ENCODE results near the gene FLYWCH2. TPM values are rescaled to one million over a fixed set of nuclear protein-coding genes. Genes with fewer than 3 reads are reported as not detected.

Gene FLYWCH2
- total RNA-seq, 1 donor from 2014 or later, result 22.2 TPM

DNA sequence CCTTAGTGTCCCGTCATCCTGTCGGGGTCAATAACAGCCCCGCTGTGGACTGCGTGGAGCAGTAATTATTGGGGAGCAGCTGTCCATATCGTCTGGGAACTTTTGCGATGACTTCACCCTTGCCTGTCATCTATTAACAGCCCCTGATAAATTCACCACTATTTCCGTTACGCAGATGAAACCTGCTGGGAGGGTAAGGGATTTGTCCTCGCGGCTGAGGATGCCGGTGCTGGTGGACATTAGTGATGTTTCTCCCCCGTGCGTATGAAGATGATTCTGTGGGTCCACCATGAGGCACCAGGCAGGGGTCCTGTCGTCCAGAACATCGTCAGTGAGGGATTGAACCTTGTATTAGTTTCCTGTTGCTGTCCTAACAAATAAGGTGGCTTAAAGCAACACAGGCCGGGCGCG, 1.0 kb downstream of the FLYWCH2 start:
- peaks cover 11% of the 10 kb centered on the region for H3K4me1 Mint-ChIP-seq
- H3K27ac Mint-ChIP-seq, result peak overlapping the region; percentile 78
- peak overlapping the region; percentile 94 for H3K4me3 Mint-ChIP-seq
- intact Hi-C loops (cut with micrococcal nuclease), result loop anchor here (5.0 kb wide), 1 partner anchor 78 kb away; the partner anchor contains the start of gene KREMEN2
- H3K27me3 Mint-ChIP-seq, result no peaks in the 10 kb centered on the region
- no peaks in the 10 kb centered on the region for H3K36me3 Mint-ChIP-seq (ENCODE audit: low read depth)
- DNase-seq, result no peak
- H3K9me3 Mint-ChIP-seq, result no peaks in the 10 kb centered on the region

GRCh38 chr16:2894231-2894630, 11.2 kb downstream of the FLYWCH2 start:
- Mint-ChIP-seq H3K36me3 (ENCODE audit: low read depth) (no peaks in the 10 kb centered on the region), H3K4me1 (no peaks in the 10 kb centered on the region), H3K9me3 (no peaks in the 10 kb centered on the region), H3K27me3 (no peaks in the 10 kb centered on the region), H3K4me3 (no peak overlapping the region), H3K27ac (no peak overlapping the region)
- DNase-seq, result no peak
- intact Hi-C loops (cut with micrococcal nuclease), result no loop called here

- intact Hi-C loops (cut with micrococcal nuclease), result no loop called here
- no peaks in the 10 kb centered on the region for H3K4me1 Mint-ChIP-seq
- H3K4me3 Mint-ChIP-seq, result no peak overlapping the region
- no peaks in the 10 kb centered on the region for H3K9me3 Mint-ChIP-seq
- H3K27me3 Mint-ChIP-seq, result no peaks in the 10 kb centered on the region
- no peak for DNase-seq
- H3K36me3 Mint-ChIP-seq (ENCODE audit: low read depth), result no peaks in the 10 kb centered on the region
- H3K27ac Mint-ChIP-seq, result no peak overlapping the region
Observed at GRCh38 chr16:2895813-2896212, 12.8 kb downstream of the FLYWCH2 start.

DNA sequence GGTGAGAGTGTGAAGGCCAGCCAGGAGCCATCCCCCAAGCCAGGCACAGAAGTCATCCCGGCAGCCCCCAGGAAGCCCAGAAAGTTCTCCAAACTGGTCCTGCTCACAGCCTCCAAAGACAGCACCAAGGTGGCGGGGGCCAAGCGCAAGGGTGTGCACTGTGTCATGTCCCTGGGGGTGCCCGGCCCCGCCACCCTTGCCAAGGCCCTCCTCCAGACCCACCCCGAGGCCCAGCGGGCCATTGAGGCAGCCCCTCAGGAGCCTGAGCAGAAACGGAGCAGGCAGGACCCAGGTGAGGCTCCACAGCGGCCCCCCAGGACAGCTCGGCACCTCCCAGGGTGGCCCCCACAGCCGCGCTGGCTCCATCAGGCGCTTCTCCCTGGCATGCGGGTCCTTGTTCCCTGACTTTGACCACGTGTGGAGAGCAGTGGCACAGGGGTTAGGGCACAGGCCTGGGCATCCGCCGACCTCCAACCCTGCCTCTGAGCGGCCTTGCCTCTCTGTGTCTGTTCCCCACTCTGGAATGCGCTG, 13.5 kb downstream of the FLYWCH2 start:
- Mint-ChIP-seq H3K27ac (no peak overlapping the region), H3K27me3 (no peaks in the 10 kb centered on the region), H3K36me3 (ENCODE audit: low read depth) (no peaks in the 10 kb centered on the region), H3K4me3 (no peak overlapping the region), H3K9me3 (no peaks in the 10 kb centered on the region), H3K4me1 (no peaks in the 10 kb centered on the region)
- no peak for DNase-seq
- intact Hi-C loops (cut with micrococcal nuclease), result no loop called here

DNA sequence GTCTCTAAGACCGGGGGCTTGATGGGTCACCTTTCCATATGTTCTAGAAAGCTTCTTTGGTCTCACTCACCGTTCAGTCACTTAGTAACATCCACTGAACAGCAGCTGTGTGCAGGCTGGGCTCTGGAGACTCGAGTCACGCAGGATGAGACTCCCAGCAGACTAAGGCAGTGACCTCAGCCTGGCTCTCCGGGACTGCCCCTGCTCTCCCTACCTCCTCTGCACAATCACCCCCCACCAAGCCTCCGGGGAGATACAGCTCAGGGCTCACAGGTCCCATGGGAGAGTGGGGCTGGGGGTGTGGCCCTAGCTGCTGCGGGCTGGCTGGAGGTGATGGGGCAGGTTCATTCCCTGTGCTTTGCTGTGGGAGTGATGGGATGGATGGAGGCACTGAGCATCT, 14.1 kb downstream of the FLYWCH2 start:
- no peak overlapping the region for H3K4me3 Mint-ChIP-seq
- intact Hi-C loops (cut with micrococcal nuclease), result no loop called here

DNA sequence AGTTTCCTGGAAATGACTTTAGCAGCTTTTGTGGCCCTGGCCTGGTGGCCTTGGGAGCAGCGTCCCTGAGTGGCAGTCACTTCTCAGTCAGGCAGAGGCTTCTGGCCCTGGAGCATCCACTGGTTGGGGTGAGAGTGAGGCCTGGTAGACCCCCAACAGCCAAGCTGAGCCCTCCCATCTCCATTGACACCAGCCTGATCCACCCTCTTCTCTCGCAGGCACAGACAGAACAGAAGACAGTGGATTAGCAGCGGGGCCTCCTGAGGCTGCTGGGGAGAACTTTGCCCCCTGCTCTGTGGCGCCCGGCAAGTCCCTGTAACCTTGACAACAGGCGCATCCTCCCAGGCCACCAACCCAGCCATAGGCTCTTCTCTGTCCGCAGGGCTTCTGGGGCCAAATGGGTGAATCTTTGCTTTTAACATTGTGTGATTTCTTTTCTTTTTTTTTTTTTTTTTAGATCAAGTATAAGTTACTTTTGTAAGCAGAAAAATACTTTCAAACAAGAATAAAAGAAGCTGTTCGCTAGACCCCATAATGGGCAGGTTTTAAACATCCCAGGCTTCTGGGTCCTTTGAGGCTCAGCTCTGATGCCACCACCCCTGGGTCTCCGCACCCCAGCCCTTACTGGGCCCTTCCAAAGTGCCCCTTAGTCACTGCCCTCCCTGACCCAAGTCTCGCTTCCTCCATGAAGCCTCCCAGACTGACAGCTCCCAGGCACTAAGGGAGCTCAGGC, 16.0 kb downstream of the FLYWCH2 start:
- Mint-ChIP-seq H3K36me3 (ENCODE audit: low read depth) (no peaks in the 10 kb centered on the region), H3K27me3 (no peaks in the 10 kb centered on the region), H3K4me1 (peaks cover 3% of the 10 kb centered on the region), H3K27ac (no peak overlapping the region), H3K4me3 (no peak overlapping the region), H3K9me3 (no peaks in the 10 kb centered on the region)
- intact Hi-C loops (cut with micrococcal nuclease), result no loop called here
- no peak for DNase-seq

More for the DNA sequence above, 14.1 kb downstream of the FLYWCH2 start:
- H3K27me3 Mint-ChIP-seq, result no peaks in the 10 kb centered on the region
- no peaks in the 10 kb centered on the region for H3K9me3 Mint-ChIP-seq
- no peak overlapping the region for H3K27ac Mint-ChIP-seq
- H3K36me3 Mint-ChIP-seq (ENCODE audit: low read depth), result no peaks in the 10 kb centered on the region
- no peak for DNase-seq
- no peaks in the 10 kb centered on the region for H3K4me1 Mint-ChIP-seq

GRCh38 chr16:2899564-2900072, 16.6 kb downstream of the FLYWCH2 start:
- H3K4me3 Mint-ChIP-seq, result no peak overlapping the region
- no peaks in the 10 kb centered on the region for H3K27me3 Mint-ChIP-seq
- H3K36me3 Mint-ChIP-seq (ENCODE audit: low read depth), result no peaks in the 10 kb centered on the region
- no peak for DNase-seq
- peaks cover 6% of the 10 kb centered on the region for H3K4me1 Mint-ChIP-seq
- H3K27ac Mint-ChIP-seq, result no peak overlapping the region
- no peaks in the 10 kb centered on the region for H3K9me3 Mint-ChIP-seq
- intact Hi-C loops (cut with micrococcal nuclease), result no loop called here

- Mint-ChIP-seq H3K27me3 (no peaks in the 10 kb centered on the region), H3K27ac (no peak overlapping the region)
Observed at GRCh38 chr16:2900526-2901075, 17.6 kb downstream of the FLYWCH2 start.

GRCh38 chr16:2902337-2903130, 19.5 kb downstream of the FLYWCH2 start:
- intact Hi-C loops (cut with micrococcal nuclease), result no loop called here
- no peaks in the 10 kb centered on the region for H3K36me3 Mint-ChIP-seq (ENCODE audit: low read depth)
- no peaks in the 10 kb centered on the region for H3K9me3 Mint-ChIP-seq
- H3K4me1 Mint-ChIP-seq, result peaks cover 17% of the 10 kb centered on the region
- H3K27me3 Mint-ChIP-seq, result no peaks in the 10 kb centered on the region
- DNase-seq, result no peak
- no peak overlapping the region for H3K4me3 Mint-ChIP-seq
- no peak overlapping the region for H3K27ac Mint-ChIP-seq

More at GRCh38 chr16:2900526-2901075, 17.6 kb downstream of the FLYWCH2 start:
- H3K4me3 Mint-ChIP-seq, result no peak overlapping the region
- H3K36me3 Mint-ChIP-seq (ENCODE audit: low read depth), result no peaks in the 10 kb centered on the region
- DNase-seq, result no peak
- H3K4me1 Mint-ChIP-seq, result peaks cover 8% of the 10 kb centered on the region
- no peaks in the 10 kb centered on the region for H3K9me3 Mint-ChIP-seq
- intact Hi-C loops (cut with micrococcal nuclease), result no loop called here

DNA sequence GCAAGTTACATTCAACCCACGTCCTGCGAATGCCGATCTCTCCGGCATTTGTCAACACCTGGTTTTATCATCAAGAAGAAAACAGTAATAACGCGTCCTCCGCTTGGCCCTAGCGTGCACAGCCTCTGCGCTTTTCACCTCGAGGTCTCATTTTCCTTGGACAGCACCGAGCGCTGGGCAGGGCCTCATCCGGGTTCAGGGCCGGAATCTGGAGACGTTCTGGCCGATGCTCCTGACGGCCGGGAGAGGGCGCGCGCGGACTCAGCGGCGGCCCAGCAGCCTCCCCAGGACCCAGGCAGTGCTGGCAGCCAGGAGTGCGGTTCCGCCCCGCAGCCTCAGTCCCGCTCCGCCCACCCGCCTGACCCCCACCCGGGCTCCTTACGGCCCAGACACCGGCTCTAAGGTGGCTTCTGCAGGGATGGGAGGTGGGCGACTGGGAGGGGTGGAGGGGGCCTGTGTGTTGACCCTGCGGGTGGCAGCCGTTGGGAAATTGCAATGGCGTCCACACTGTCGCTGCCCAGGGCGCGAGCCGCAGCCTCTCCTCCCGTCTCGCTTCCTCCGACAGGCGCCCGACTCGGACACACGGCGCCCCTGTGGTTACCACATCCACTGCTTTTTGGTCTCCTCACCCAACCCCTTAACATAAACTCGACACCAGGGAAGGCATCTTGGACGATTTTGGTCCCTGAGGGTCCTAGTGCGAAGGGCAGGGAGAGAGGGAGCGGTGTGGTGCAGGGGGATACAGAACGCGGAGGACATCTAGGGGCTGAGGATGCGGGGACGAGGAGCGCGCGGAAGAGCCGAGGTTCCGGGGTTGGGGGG, 21.3 kb downstream of the FLYWCH2 start:
- Mint-ChIP-seq H3K27me3 (no peaks in the 10 kb centered on the region), H3K9me3 (no peaks in the 10 kb centered on the region)
- intact Hi-C loops (cut with micrococcal nuclease), result loop anchor here (1.0 kb wide), 1 partner anchor 15 kb away; no protein-coding TSS in a partner anchor

DNA sequence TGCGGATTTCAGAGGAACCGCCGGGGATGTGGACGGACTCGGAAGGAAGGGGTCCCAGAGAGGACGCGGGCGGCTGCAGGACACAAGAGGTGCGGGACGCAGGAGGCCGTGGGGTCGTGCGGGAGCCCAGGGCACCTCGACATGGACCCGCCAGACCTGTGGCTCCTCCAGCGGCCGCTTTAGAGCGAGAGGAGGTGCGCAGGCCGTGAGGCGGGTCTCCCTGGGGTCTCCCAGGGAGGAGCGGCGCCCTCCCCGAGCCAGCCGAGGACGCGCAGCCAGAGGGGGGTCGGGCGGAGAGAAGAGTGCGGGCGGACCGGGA, 21.9 kb downstream of the FLYWCH2 start:
- intact Hi-C loops (cut with micrococcal nuclease), result loop anchor here (1.0 kb wide), 2 partner anchors 14 to 22 kb away; partner anchors contain the start of gene FLYWCH2
- no peaks in the 10 kb centered on the region for H3K27me3 Mint-ChIP-seq
- H3K27ac Mint-ChIP-seq, result peak overlapping the region; percentile 92
- H3K36me3 Mint-ChIP-seq (ENCODE audit: low read depth), result no peaks in the 10 kb centered on the region
- H3K4me3 Mint-ChIP-seq, result peak overlapping the region; percentile 98
- DNase-seq, result no peak
- peaks cover 17% of the 10 kb centered on the region for H3K4me1 Mint-ChIP-seq
- no peaks in the 10 kb centered on the region for H3K9me3 Mint-ChIP-seq

More for the DNA sequence above, 21.3 kb downstream of the FLYWCH2 start:
- Mint-ChIP-seq H3K27ac (peak overlapping the region; percentile 92), H3K36me3 (ENCODE audit: low read depth) (no peaks in the 10 kb centered on the region), H3K4me3 (peak overlapping the region; percentile 98), H3K4me1 (peaks cover 17% of the 10 kb centered on the region)
- DNase-seq, result peak; percentile 94

- H3K4me1 Mint-ChIP-seq, result peaks cover 17% of the 10 kb centered on the region
- intact Hi-C loops (cut with micrococcal nuclease), result loop anchor here (1.0 kb wide), 1 partner anchor 22 kb away; the partner anchor contains the start of gene FLYWCH2
- no peaks in the 10 kb centered on the region for H3K36me3 Mint-ChIP-seq (ENCODE audit: low read depth)
- H3K27me3 Mint-ChIP-seq, result peaks cover 2% of the 10 kb centered on the region
- H3K27ac Mint-ChIP-seq, result peak overlapping the region; percentile 92
- H3K9me3 Mint-ChIP-seq, result no peaks in the 10 kb centered on the region
- peak overlapping the region; percentile 98 for H3K4me3 Mint-ChIP-seq
- DNase-seq, result peak; percentile 99
Observed at GRCh38 chr16:2905241-2905987, 22.4 kb downstream of the FLYWCH2 start.

Measured in activated CD4-positive, alpha-beta T cell treated with anti-CD3 and anti-CD28 coated beads, Interleukin-2, amount 10 ng/mL, durations not matched to agents 24 days and 14 days (primary cell).